ENCODE measurements around the gene CALHM4. TPM values are rescaled to one million over a fixed set of nuclear protein-coding genes. Genes with fewer than 3 reads are reported as not detected.

The CALHM4 gene
- total and polyA plus RNA-seq, 2 of the 8 experiments (the other 6 are each of a cell fraction or from before 2014, with no cell fraction given), result not detected

GRCh38 chr6:116570856-116571682 lies 17.5 kb downstream of the CALHM4 start, which contains the start of gene RWDD1 (continued):
- no peak for TF ChIP-seq CHD7 (IDR thresholded peaks at IDR 0.05; ENCODE audit: insufficient replicate concordance, low read length)
- TF ChIP-seq TBP (IDR thresholded peaks at IDR 0.05; ENCODE audit: low read depth, low read length), result peak; percentile 86
- peak in 1 of 2 experiments; percentile 26; a peak in 1 of 4 replicates for TF ChIP-seq HDAC2 (IDR thresholded peaks at IDR 0.05; ENCODE audit: borderline replicate concordance in 1 of 2, low read depth in 2 of 2, low read length in 2 of 2)
- peak; percentile 61 for TF ChIP-seq TAF7 (optimal IDR thresholded peaks at IDR 0.05; ENCODE audit: borderline replicate concordance, low read depth, low read length)
- peak; percentile 63 for TF ChIP-seq MAX (IDR thresholded peaks at IDR 0.05)
- TF ChIP-seq BRCA1 (IDR thresholded peaks at IDR 0.05; ENCODE audit: low read depth, low read length), result no peak; the same call in 1 of the 2 replicates
